Osteoblast (primary cell): ENCODE data around the gene ZNF613. TPM values are rescaled to one million over a fixed set of nuclear protein-coding genes. Genes with fewer than 3 reads are reported as not detected.

Source experiments
- DNase-seq: peaks from one replicate; pipeline ENCODE4 v3.0.0; 2011; ENCODE audit warnings: low spot score, mixed read lengths; ENCODE audit not compliant: insufficient read length; ENCODE audit errors: missing footprints
- H2AFZ ChIP-seq: 2 replicates; pipeline ENCODE4 v1.6.0; 2011; ENCODE audit warnings: mild to moderate bottlenecking, low read length
- H3K27ac ChIP-seq: 2 replicates; pipeline ENCODE4 v1.5.1; 2011; ENCODE audit warnings: mild to moderate bottlenecking, low read depth, low read length, moderate library complexity
- H3K27me3 ChIP-seq: 2 replicates; pipeline ENCODE4 v1.6.0; 2012; ENCODE audit warnings: mild to moderate bottlenecking, control low read depth, inconsistent platforms, low read length, moderate library complexity; ENCODE audit not compliant: insufficient read depth
- H3K36me3 ChIP-seq: 2 replicates; pipeline ENCODE4 v1.5.1; 2011; ENCODE audit warnings: mild to moderate bottlenecking, low read length, control low read depth, moderate library complexity; ENCODE audit not compliant: insufficient read depth
- H3K4me1 ChIP-seq: 2 replicates; pipeline ENCODE4 v1.5.1; 2011; ENCODE audit warnings: mild to moderate bottlenecking, low read length, control low read depth, moderate library complexity; ENCODE audit not compliant: insufficient read depth
- H3K4me2 ChIP-seq: 2 replicates; pipeline ENCODE4 v1.6.0; 2011; ENCODE audit warnings: mild to moderate bottlenecking, low read length; ENCODE audit not compliant: insufficient read depth
- H3K4me3 ChIP-seq: fragments of 200-600 bp; sonication (generic); 3 replicates; pipeline ENCODE4 v1.5.1; 2012; ENCODE audit warnings: mild to moderate bottlenecking, low read length, inconsistent platforms; ENCODE audit not compliant: insufficient read depth
- H3K79me2 ChIP-seq: 2 replicates; pipeline ENCODE4 v1.6.0; 2012; ENCODE audit warnings: mild to moderate bottlenecking, low read length, control low read depth, inconsistent platforms; ENCODE audit not compliant: insufficient read depth
- H3K9me3 ChIP-seq: 2 replicates; pipeline ENCODE4 v1.5.1; 2011; ENCODE audit warnings: low read depth, low read length, control low read depth
- H4K20me1 ChIP-seq: 2 replicates; pipeline ENCODE4 v1.6.0; 2012; ENCODE audit warnings: mild to moderate bottlenecking, low read length, control low read depth; ENCODE audit not compliant: insufficient read depth
- CTCF ChIP-seq: IDR thresholded peaks from 2 replicates; pipeline ENCODE4 v1.5.1; 2011; ENCODE audit warnings: mild to moderate bottlenecking, low read depth, low read length, moderate library complexity; ENCODE audit errors: extremely low read depth
- total RNA-seq: library from RNA; depleted of rRNA; stranded (reverse); fragments of >200 nt; gene quantifications from 2 replicates; pipeline ENCODE4 v1.2.3, GENCODE V29; 2012

The ZNF613 gene
- total RNA-seq, 1 donor: 6.5 TPM

- Histone ChIP-seq H3K4me1 (peaks cover 3% of the 10 kb centered on the region), H3K27me3 (no peaks in the 10 kb centered on the region), H3K36me3 (peaks cover 28% of the 10 kb centered on the region), H2AFZ (peak within 1 kb of the TSS; percentile 98), H3K9me3 (peaks cover 21% of the 10 kb centered on the region), H4K20me1 (no peaks in the 10 kb centered on the region), H3K27ac (peak within 1 kb of the TSS; percentile 56), H3K4me2 (peak within 1 kb of the TSS; percentile 92), H3K79me2 (no peaks in the 10 kb centered on the region), H3K4me3 (peak within 1 kb of the TSS; percentile 82)
- TF ChIP-seq CTCF: no peak
- DNase-seq: peak; percentile 86
Observed at GRCh38 chr19:51887522-51888498, 39.5 kb upstream of the ZNF613 start, which contains the start of gene ZNF577. ZNF577 (minus strand) TSS chr19:51887951; CDS start chr19:51880382, 7,569 bp downstream.

DNA sequence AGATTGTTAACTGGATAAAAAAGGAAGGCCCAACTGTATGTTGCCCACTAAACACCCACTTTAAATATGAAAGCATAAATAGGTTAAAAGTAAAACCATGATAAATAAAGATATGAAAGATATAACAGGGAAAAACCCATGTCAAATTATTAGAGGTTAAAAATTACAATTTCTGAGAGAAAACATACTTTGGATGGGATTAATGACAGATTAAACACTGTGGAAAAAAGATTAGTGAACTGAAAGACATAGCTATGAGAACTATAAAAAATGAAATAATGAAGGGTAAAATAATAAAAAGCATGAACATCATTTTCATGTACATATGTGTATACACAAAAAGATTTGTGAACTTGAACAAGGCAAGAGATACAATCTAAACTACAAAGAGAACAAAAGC is 37.3 kb upstream of the ZNF613 start:
- Histone ChIP-seq H2AFZ (no peak overlapping the region), H3K36me3 (peaks cover 49% of the 10 kb centered on the region), H3K4me2 (no peak overlapping the region), H3K4me1 (peaks cover 3% of the 10 kb centered on the region), H3K27me3 (no peaks in the 10 kb centered on the region), H3K9me3 (peaks cover 27% of the 10 kb centered on the region), H4K20me1 (no peaks in the 10 kb centered on the region), H3K27ac (no peak overlapping the region), H3K4me3 (no peak overlapping the region), H3K79me2 (no peaks in the 10 kb centered on the region)
- no peak for TF ChIP-seq CTCF
- no peak for DNase-seq

DNA sequence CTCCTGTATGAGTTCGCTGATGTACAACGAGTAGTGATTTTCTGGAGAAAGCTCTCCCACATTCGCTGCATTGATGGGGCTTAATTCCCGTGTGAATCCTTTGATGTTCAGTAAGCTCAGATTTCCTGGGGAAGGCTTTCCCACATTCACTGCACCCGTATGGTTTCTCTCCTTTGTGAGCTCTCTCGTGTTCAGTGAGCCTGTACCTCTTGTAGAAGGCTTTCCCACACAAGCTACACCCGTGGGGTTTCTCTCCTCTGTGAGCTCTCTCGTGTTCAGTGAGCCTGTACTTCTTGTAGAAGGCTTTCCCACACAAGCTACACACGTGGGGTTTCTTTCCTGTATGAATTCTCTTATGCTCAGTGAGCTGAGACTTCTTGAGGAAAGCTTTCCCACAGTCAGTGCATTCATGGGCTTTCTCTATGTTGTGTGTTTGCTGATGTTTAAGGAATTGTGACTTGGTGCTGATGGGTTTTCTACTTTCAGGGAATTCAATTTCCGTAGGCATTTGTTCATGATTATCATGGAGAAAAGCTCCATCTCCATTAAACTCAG is 36.0 kb upstream of the ZNF613 start:
- no peak overlapping the region for H2AFZ ChIP-seq
- H3K9me3 ChIP-seq: peaks cover 28% of the 10 kb centered on the region
- H3K4me1 ChIP-seq: peaks cover 3% of the 10 kb centered on the region
- TF ChIP-seq CTCF: no peak
- no peaks in the 10 kb centered on the region for H3K79me2 ChIP-seq
- no peak for DNase-seq
- H3K27me3 ChIP-seq: no peaks in the 10 kb centered on the region
- H3K4me3 ChIP-seq: no peak overlapping the region
- H3K27ac ChIP-seq: no peak overlapping the region
- H4K20me1 ChIP-seq: no peaks in the 10 kb centered on the region
- peaks cover 59% of the 10 kb centered on the region for H3K36me3 ChIP-seq
- no peak overlapping the region for H3K4me2 ChIP-seq

- Histone ChIP-seq H3K4me3 (no peak overlapping the region), H3K27me3 (peaks cover 3% of the 10 kb centered on the region), H3K79me2 (peaks cover 51% of the 10 kb centered on the region), H3K4me1 (peaks cover 7% of the 10 kb centered on the region), H4K20me1 (no peaks in the 10 kb centered on the region), H3K36me3 (peaks cover 24% of the 10 kb centered on the region), H3K4me2 (no peak overlapping the region), H2AFZ (no peak overlapping the region), H3K9me3 (no peaks in the 10 kb centered on the region), H3K27ac (no peak overlapping the region)
- no peak for DNase-seq
- no peak for TF ChIP-seq CTCF
Observed at GRCh38 chr19:51901860-51902259, 25.4 kb upstream of the ZNF613 start.
